GM19468 (cell line): ENCODE data around the gene RNASE9.
"Not testable (repeated sequence)": the region's sequence is repeated elsewhere in the genome, so short reads cannot be mapped to it uniquely, and the experiment has no call there.

Source experiments
- ATAC-seq: cut with Tn5 transposase; IDR thresholded peaks from one replicate; pipeline ENCODE4 v1.9.1; 2021; ENCODE audit warnings: mild to moderate bottlenecking, moderate library complexity, moderate number of reproducible peaks; ENCODE audit not compliant: unreplicated experiment; ENCODE audit errors: extremely low read depth

The RNASE9 gene

GRCh38 chr14:20560961-20561360 is at the start of gene RNASE9:
RNASE9 (minus strand) TSS chr14:20561047.
- no peak for ATAC-seq

- no peak for ATAC-seq
Measured at GRCh38 chr14:20610002-20610765, 49.3 kb upstream of the RNASE9 start.

GRCh38 chr14:20609215-20610001 is 48.6 kb upstream of the RNASE9 start:
- ATAC-seq: no peak

- ATAC-seq: no peak
Measured at GRCh38 chr14:20608383-20609110, 47.7 kb upstream of the RNASE9 start.

- no peak for ATAC-seq
Measured at GRCh38 chr14:20607617-20608016, 46.8 kb upstream of the RNASE9 start.

GRCh38 chr14:20606902-20607242 is 46.0 kb upstream of the RNASE9 start:
- ATAC-seq: no peak

- ATAC-seq: no peak
Measured at GRCh38 chr14:20606190-20606901, 45.5 kb upstream of the RNASE9 start.

- ATAC-seq: no peak
Measured at GRCh38 chr14:20603813-20604690, 43.2 kb upstream of the RNASE9 start.

GRCh38 chr14:20602583-20602982 is 41.7 kb upstream of the RNASE9 start:
- ATAC-seq: no peak

- no peak for ATAC-seq
Measured at GRCh38 chr14:20601522-20601921, 40.7 kb upstream of the RNASE9 start.

GRCh38 chr14:20597108-20597507 is 36.3 kb upstream of the RNASE9 start:
- no peak for ATAC-seq

- not testable (repeated sequence) for ATAC-seq
Measured at GRCh38 chr14:20595726-20596125, 34.9 kb upstream of the RNASE9 start.

GRCh38 chr14:20592574-20592973 is 31.7 kb upstream of the RNASE9 start:
- no peak for ATAC-seq

- ATAC-seq: no peak
Measured at GRCh38 chr14:20591235-20591634, 30.4 kb upstream of the RNASE9 start, which contains the start of gene RNASE12. RNASE12 (minus strand) TSS chr14:20591376; CDS start chr14:20590723, 653 bp downstream.

- no peak for ATAC-seq
Measured at GRCh38 chr14:20587489-20588154, 26.8 kb upstream of the RNASE9 start, which contains the start of gene RNASE11. RNASE11 (minus strand) TSS chr14:20588001.

- no peak for ATAC-seq
Measured at GRCh38 chr14:20583908-20584307, 23.1 kb upstream of the RNASE9 start.

- no peak for ATAC-seq
Measured at GRCh38 chr14:20583142-20583541, 22.3 kb upstream of the RNASE9 start.

- ATAC-seq: no peak
Measured at GRCh38 chr14:20580242-20580641, 19.4 kb upstream of the RNASE9 start.
